Trophoblast cell (in vitro differentiated cells and primary cell): ENCODE measurements around the gene TMCC1.
A peak's percentile ranks its signal among the peaks of the same experiment; 100 is the strongest.

Experiments
- DNase-seq, 2 donors: peaks; one replicate each; pipeline ENCODE4 v3.0.0-alpha.2; 2016
- H2AFZ ChIP-seq: 2 replicates; pipeline ENCODE4 v1.6.1; 2013; ENCODE audit warnings: low read length, moderate library complexity, mild to moderate bottlenecking; ENCODE audit not compliant: insufficient read depth, poor library complexity
- H2AK5ac ChIP-seq: 2 replicates; pipeline ENCODE4 v1.6.1; 2013; ENCODE audit warnings: mild to moderate bottlenecking, low read length
- H2BK120ac ChIP-seq: 2 replicates; pipeline ENCODE4 v1.6.1; 2013; ENCODE audit warnings: low read length, mild to moderate bottlenecking, moderate library complexity; ENCODE audit not compliant: insufficient read depth, poor library complexity
- H2BK12ac ChIP-seq: 2 replicates; pipeline ENCODE4 v1.6.1; 2013; ENCODE audit warnings: mild to moderate bottlenecking, low read length, moderate library complexity
- H2BK5ac ChIP-seq: 2 replicates; pipeline ENCODE4 v1.6.1; 2013; ENCODE audit warnings: low read length, low read depth, moderate library complexity, mild to moderate bottlenecking; ENCODE audit not compliant: poor library complexity
- H3K14ac ChIP-seq: 2 replicates; pipeline ENCODE4 v1.6.1; 2013; ENCODE audit warnings: mild to moderate bottlenecking, low read length
- H3K18ac ChIP-seq: 2 replicates; pipeline ENCODE4 v1.6.1; 2013; ENCODE audit warnings: mild to moderate bottlenecking, low read length
- H3K23ac ChIP-seq: 2 replicates; pipeline ENCODE4 v1.6.1; 2013; ENCODE audit warnings: low read length
- H3K27ac ChIP-seq: 2 replicates; pipeline ENCODE4 v1.5.1; 2013; ENCODE audit warnings: low read depth, mild to moderate bottlenecking, inconsistent platforms, low read length, moderate library complexity
- H3K27me3 ChIP-seq: 2 replicates; pipeline ENCODE4 v1.6.1; 2013; ENCODE audit warnings: inconsistent platforms, mild to moderate bottlenecking, low read length, moderate library complexity; ENCODE audit not compliant: insufficient read depth
- H3K36me3 ChIP-seq, 2 experiments: 1 replicate in 1 of 2; 2 replicates in 1 of 2; pipeline ENCODE4 v1.6.1; 2013; ENCODE audit warnings: low read length in 2 of 2, mild to moderate bottlenecking in 2 of 2, moderate library complexity in 1 of 2; ENCODE audit not compliant: insufficient read depth in 2 of 2, control insufficient read depth in 1 of 2
- H3K4ac ChIP-seq: 2 replicates; pipeline ENCODE4 v1.6.1; 2013; ENCODE audit warnings: low read depth, mild to moderate bottlenecking, low read length, moderate library complexity
- H3K4me1 ChIP-seq, 2 experiments: 1 replicate in 1 of 2; 2 replicates in 1 of 2; pipeline ENCODE4 v1.6.1; 2013; ENCODE audit warnings: low read length in 2 of 2, mild to moderate bottlenecking in 2 of 2, moderate library complexity in 1 of 2; ENCODE audit not compliant: insufficient read depth in 2 of 2, control insufficient read depth in 1 of 2
- H3K4me2 ChIP-seq: 2 replicates; pipeline ENCODE4 v1.6.1; 2013; ENCODE audit warnings: inconsistent platforms, mild to moderate bottlenecking, low read length, moderate library complexity
- H3K4me3 ChIP-seq: 2 replicates; pipeline ENCODE4 v1.5.1; 2013; ENCODE audit warnings: mild to moderate bottlenecking, low read depth, low read length, inconsistent platforms
- H3K79me1 ChIP-seq: one replicate; pipeline ENCODE4 v1.6.1; 2013; ENCODE audit warnings: low read length
- H3K79me2 ChIP-seq: 2 replicates; pipeline ENCODE4 v1.6.1; 2013; ENCODE audit warnings: low read length, mild to moderate bottlenecking; ENCODE audit not compliant: control insufficient read depth, insufficient read depth, poor library complexity
- H3K9ac ChIP-seq: 2 replicates; pipeline ENCODE4 v1.6.1; 2013; ENCODE audit warnings: mild to moderate bottlenecking, low read length
- H3K9me3 ChIP-seq: 2 replicates; pipeline ENCODE4 v1.6.1; 2013; ENCODE audit warnings: low read depth, mild to moderate bottlenecking, control low read depth, inconsistent platforms, low read length; ENCODE audit not compliant: insufficient read depth
- H4K12ac ChIP-seq: 2 replicates; pipeline ENCODE4 v1.6.1; 2013; ENCODE audit warnings: low read depth, mild to moderate bottlenecking, low read length, moderate library complexity
- H4K8ac ChIP-seq: 2 replicates; pipeline ENCODE4 v1.6.1; 2013; ENCODE audit warnings: low read depth, mild to moderate bottlenecking, low read length, moderate library complexity
- H4K91ac ChIP-seq: one replicate; pipeline ENCODE4 v1.6.1; 2013; ENCODE audit warnings: low read depth, mild to moderate bottlenecking, low read length, moderate library complexity
- WGBS: extraction: QIAGEN DNeasy Blood & Tissue Kit; methylation state at CpG from one replicate; pipeline ENCODE4 v1.1.7; 2013; ENCODE audit warnings: missing lambda C conversion rate; ENCODE audit not compliant: insufficient read length, insufficient coverage; ENCODE audit errors: extremely low coverage; 5-methylcytosine and 5-hydroxymethylcytosine counted together

The TMCC1 gene

GRCh38 chr3:129618186-129618820 lies 275.2 kb downstream of the TMCC1 start:
- no peak for DNase-seq
- Histone ChIP-seq H2BK120ac (peak overlapping the region; percentile 27), H3K79me1 (peaks cover 20% of the 10 kb centered on the region), H3K27me3 (no peaks in the 10 kb centered on the region), H4K91ac (peak overlapping the region; percentile 54), H3K27ac (no peak overlapping the region), H2AK5ac (peak overlapping the region; percentile 73), H3K14ac (peak overlapping the region; percentile 40), H3K36me3 (no peaks in the 10 kb centered on the region), H4K8ac (no peak overlapping the region), H3K9me3 (peaks cover 5% of the 10 kb centered on the region), H3K23ac (no peak overlapping the region), H3K4me3 (no peak overlapping the region), H2AFZ (no peak overlapping the region), H3K79me2 (no peaks in the 10 kb centered on the region), H3K4me2 (no peak overlapping the region), H3K9ac (no peak overlapping the region), H3K4ac (no peak overlapping the region), H3K4me1 (peaks cover 26 to 32% of the 10 kb centered on the region in 2 experiments), H3K18ac (peak overlapping the region; percentile 10), H4K12ac (no peak overlapping the region), H2BK5ac (no peak overlapping the region), H2BK12ac (peak overlapping the region; percentile 60)
- no CpG with 5 or more reads among the region's 15 CpGs for WGBS

- peak overlapping the region; percentile 27 for H2BK120ac ChIP-seq
- H3K4me3 ChIP-seq, result no peak overlapping the region
- H2AFZ ChIP-seq, result no peak overlapping the region
- peak overlapping the region; percentile 17 for H3K14ac ChIP-seq
- H3K79me1 ChIP-seq, result peaks cover 21% of the 10 kb centered on the region
- peaks cover 26 to 32% of the 10 kb centered on the region in 2 experiments for H3K4me1 ChIP-seq
- H3K4ac ChIP-seq, result no peak overlapping the region
- peak overlapping the region; percentile 54 for H4K91ac ChIP-seq
- no peaks in the 10 kb centered on the region for H3K27me3 ChIP-seq
- H2BK12ac ChIP-seq, result peak overlapping the region; percentile 60
- no CpG with 5 or more reads among the region's 12 CpGs for WGBS
- H3K23ac ChIP-seq, result no peak overlapping the region
- H4K8ac ChIP-seq, result no peak overlapping the region
- no peak overlapping the region for H3K9ac ChIP-seq
- no peak overlapping the region for H3K18ac ChIP-seq
- H3K4me2 ChIP-seq, result no peak overlapping the region
- no peak overlapping the region for H2BK5ac ChIP-seq
- H3K79me2 ChIP-seq, result peaks cover 2% of the 10 kb centered on the region
- H3K27ac ChIP-seq, result no peak overlapping the region
- H4K12ac ChIP-seq, result no peak overlapping the region
- peak overlapping the region; percentile 73 for H2AK5ac ChIP-seq
- H3K36me3 ChIP-seq, result no peaks in the 10 kb centered on the region
- peaks cover 3% of the 10 kb centered on the region for H3K9me3 ChIP-seq
- DNase-seq, result no peak
Observed at GRCh38 chr3:129617381-129618185, 275.9 kb downstream of the TMCC1 start.

- no CpG with 5 or more reads among the region's 5 CpGs for whole genome bisulfite sequencing
Observed at GRCh38 chr3:129616713-129617112, 276.8 kb downstream of the TMCC1 start.

GRCh38 chr3:129616291-129616690 lies 277.2 kb downstream of the TMCC1 start:
- Histone ChIP-seq H3K36me3 (no peaks in the 10 kb centered on the region), H2AFZ (no peak overlapping the region), H3K14ac (no peak overlapping the region), H3K4ac (no peak overlapping the region), H4K8ac (no peak overlapping the region), H3K4me3 (no peak overlapping the region), H3K23ac (no peak overlapping the region), H4K91ac (peak overlapping the region; percentile 16), H2BK5ac (no peak overlapping the region), H3K9ac (no peak overlapping the region), H2BK12ac (no peak overlapping the region), H3K9me3 (no peaks in the 10 kb centered on the region), H3K27me3 (no peaks in the 10 kb centered on the region), H2BK120ac (no peak overlapping the region), H3K79me1 (peaks cover 23% of the 10 kb centered on the region), H3K79me2 (peaks cover 6% of the 10 kb centered on the region), H3K27ac (no peak overlapping the region), H3K4me2 (no peak overlapping the region), H4K12ac (no peak overlapping the region), H2AK5ac (no peak overlapping the region), H3K4me1 (peaks cover 26 to 30% of the 10 kb centered on the region in 2 experiments), H3K18ac (no peak overlapping the region)
- WGBS, result no CpG with 5 or more reads among the region's 8 CpGs
- DNase-seq, result peak in 1 of 2 donors; percentile 6

More at GRCh38 chr3:129616713-129617112, 276.8 kb downstream of the TMCC1 start:
- Histone ChIP-seq H3K9ac (no peak overlapping the region), H3K79me1 (peaks cover 23% of the 10 kb centered on the region), H3K4me1 (peaks cover 25 to 30% of the 10 kb centered on the region in 2 experiments), H3K18ac (no peak overlapping the region), H3K4me3 (no peak overlapping the region), H3K4me2 (no peak overlapping the region), H4K91ac (peak overlapping the region; percentile 16), H3K27ac (no peak overlapping the region), H2BK120ac (no peak overlapping the region), H3K9me3 (no peaks in the 10 kb centered on the region), H2AFZ (no peak overlapping the region), H2BK12ac (peak overlapping the region; percentile 15), H3K36me3 (no peaks in the 10 kb centered on the region), H3K79me2 (peaks cover 3% of the 10 kb centered on the region), H2AK5ac (no peak overlapping the region), H3K23ac (no peak overlapping the region), H3K4ac (no peak overlapping the region), H3K27me3 (no peaks in the 10 kb centered on the region), H2BK5ac (no peak overlapping the region), H3K14ac (no peak overlapping the region), H4K8ac (no peak overlapping the region), H4K12ac (no peak overlapping the region)
- DNase-seq, result peak in 1 of 2 donors; percentile 55
